Transverse colon (tissue), 3 donors: ENCODE data around the gene GSX2.

Experiments
- POLR2A ChIP-seq: fragments of 450-650 bp; IDR thresholded peaks from one replicate; pipeline ENCODE4 v1.6.1; 2016; ENCODE audit warnings: antibody characterized with exemption, mild to moderate bottlenecking, moderate library complexity
- TF ChIP-seq, protein P1 (sequence below), 5 experiments: fragments of 200-600 bp in 3 of 5; fragments of 450-650 bp in 2 of 5; sonication (generic) in 3 of 5; IDR thresholded peaks; 1 replicate in 2 of 5; 2 replicates in 3 of 5; pipeline ENCODE4 v1.5.1; 2016 to 2017; ENCODE audit warnings: antibody characterized with exemption in 5 of 5, inconsistent platforms in 3 of 5, mild to moderate bottlenecking in 2 of 5, moderate library complexity in 1 of 5

DNA sequence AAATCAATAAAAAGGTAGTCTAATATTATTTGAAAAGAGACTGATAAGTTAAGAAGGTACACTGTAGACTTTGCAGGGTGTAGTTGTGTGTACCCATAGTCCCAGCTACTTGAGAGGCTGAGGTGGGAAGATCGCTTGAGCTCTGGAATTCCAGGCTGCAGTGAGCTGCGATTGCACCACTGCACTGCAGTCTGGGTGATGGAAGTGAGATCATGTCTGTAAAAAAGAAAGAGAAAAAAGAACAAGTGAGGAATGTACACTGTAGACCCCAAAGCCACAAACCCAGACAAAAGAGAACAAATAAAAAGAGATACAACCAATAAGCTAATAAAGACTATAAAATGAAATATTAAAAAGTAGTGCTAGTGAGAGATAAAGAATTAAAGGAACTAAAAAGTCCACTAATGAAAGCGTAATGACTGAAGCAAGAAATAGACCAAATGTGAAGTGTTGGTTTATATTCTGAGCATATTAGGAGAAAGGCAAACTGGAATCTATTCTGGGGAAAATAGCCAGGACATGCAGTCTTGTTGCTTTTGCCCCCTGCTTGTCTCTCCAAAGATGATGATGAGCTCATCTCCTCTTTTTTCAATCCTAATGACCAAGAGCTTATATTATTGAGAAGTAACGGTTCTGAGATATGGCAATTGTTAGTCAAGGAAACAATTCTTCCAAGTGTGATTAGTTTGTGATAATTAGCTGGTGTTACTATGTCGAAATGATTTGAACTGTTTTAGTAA, 19.1 kb downstream of the GSX2 start:
- TF ChIP-seq, protein P1, sequence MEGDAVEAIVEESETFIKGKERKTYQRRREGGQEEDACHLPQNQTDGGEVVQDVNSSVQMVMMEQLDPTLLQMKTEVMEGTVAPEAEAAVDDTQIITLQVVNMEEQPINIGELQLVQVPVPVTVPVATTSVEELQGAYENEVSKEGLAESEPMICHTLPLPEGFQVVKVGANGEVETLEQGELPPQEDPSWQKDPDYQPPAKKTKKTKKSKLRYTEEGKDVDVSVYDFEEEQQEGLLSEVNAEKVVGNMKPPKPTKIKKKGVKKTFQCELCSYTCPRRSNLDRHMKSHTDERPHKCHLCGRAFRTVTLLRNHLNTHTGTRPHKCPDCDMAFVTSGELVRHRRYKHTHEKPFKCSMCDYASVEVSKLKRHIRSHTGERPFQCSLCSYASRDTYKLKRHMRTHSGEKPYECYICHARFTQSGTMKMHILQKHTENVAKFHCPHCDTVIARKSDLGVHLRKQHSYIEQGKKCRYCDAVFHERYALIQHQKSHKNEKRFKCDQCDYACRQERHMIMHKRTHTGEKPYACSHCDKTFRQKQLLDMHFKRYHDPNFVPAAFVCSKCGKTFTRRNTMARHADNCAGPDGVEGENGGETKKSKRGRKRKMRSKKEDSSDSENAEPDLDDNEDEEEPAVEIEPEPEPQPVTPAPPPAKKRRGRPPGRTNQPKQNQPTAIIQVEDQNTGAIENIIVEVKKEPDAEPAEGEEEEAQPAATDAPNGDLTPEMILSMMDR (IDR thresholded peaks at IDR 0.05): no peak
- no peak for TF ChIP-seq POLR2A
